IPS DF 4.7 (cell line): ENCODE results near the gene CLIC1.
"Not testable (repeated sequence)": the region's sequence is repeated elsewhere in the genome, so short reads cannot be mapped to it uniquely, and the experiment has no call there.

Experiments used
- DNase-seq: peaks from one replicate; pipeline ENCODE4 v3.0.0-alpha.2; 2013; ENCODE audit warnings: low spot score; ENCODE audit errors: extremely low read depth

CLIC1 gene

GRCh38 chr6:31723245-31723979 is 12.9 kb downstream of the CLIC1 start, which contains the start of gene MPIG6B:
Gene MPIG6B (plus strand): TSS chr6:31723373. CDS start chr6:31723384, 11 bp downstream.
- no peak for DNase-seq

DNA sequence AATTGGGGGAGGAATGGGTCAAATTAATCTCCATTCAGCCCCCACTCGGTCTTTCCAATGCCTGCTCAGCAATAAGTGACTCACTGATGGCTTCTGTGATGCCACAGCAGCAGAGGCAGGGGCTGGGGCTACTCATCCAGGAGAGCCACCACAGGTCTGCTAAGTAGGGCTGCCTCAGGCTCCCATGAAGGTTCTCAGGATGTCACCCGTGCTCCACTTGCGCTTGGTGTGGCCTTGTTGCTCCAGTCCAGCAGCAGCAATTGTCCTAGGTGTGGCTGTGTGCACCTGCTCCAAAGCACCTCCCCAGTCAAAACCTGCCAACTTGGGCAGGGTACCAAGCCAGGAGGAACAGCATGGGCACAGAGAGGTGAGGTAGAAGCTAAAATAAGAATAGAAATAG is 14.2 kb downstream of the CLIC1 start:
- no peak for DNase-seq

GRCh38 chr6:31721351-31722020 is 14.8 kb downstream of the CLIC1 start, which contains the start of gene LY6G6C:
Gene LY6G6C (minus strand): TSS chr6:31721746. CDS start chr6:31721679, 67 bp downstream.
- DNase-seq: no peak

- DNase-seq: no peak
These were observed 16.0 kb downstream of the CLIC1 start for GRCh38 chr6:31720196-31720770.

GRCh38 chr6:31719001-31719400 is 17.3 kb downstream of the CLIC1 start:
- DNase-seq: no peak

GRCh38 chr6:31718265-31718664 is 18.1 kb downstream of the CLIC1 start:
- no peak for DNase-seq

GRCh38 chr6:31717499-31718222 is 18.7 kb downstream of the CLIC1 start:
- no peak for DNase-seq

- DNase-seq: no peak
These were observed 21.0 kb downstream of the CLIC1 start, which contains the start of gene LY6G6D for GRCh38 chr6:31715022-31715958. Gene LY6G6D (plus strand): TSS chr6:31715348. CDS start chr6:31715356, 8 bp downstream.

GRCh38 chr6:31713991-31714684 is 22.2 kb downstream of the CLIC1 start:
- DNase-seq: no peak

DNA sequence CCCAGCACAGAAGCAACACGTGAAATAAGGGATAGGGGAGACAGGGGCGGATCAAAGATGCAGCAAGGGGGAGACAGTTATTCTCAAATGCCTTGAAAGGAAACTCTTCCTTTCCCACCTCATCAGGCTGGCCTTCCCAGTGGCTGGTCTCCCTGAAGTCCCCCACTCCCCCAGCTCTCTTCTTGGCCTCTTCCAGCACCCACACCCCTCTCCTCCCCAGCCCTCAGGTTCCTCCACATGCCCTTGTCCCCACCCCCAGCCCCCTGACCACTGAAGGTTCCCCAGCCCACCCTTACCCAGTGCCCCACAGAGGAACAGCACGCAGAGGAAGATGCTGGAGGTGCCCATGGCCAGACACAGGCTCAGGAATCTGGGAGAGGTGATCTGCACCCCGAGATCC is 22.9 kb downstream of the CLIC1 start:
- no peak for DNase-seq

DNA sequence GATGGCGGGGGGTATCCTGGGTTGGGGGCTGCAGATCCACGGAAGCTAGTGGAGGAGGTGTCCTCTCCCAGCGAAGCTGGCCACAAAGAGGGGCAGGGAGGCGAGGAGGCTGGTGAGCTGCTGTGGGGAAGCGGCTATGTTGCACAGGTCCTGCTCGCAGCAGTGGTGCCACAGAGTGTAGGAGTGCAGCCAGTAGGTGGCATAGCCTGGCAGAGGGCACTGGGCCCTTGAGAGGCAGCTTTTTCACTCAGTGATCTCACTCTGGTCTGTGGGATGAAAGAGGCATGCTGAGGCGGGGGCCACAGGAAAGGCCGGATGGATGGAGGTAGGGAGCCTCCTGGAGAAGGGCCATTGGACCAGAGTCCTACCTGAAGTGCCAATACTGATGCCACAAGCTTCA is 24.0 kb downstream of the CLIC1 start:
- no peak for DNase-seq

- no peak for DNase-seq
These were observed 25.1 kb downstream of the CLIC1 start for GRCh38 chr6:31711233-31711632.

DNA sequence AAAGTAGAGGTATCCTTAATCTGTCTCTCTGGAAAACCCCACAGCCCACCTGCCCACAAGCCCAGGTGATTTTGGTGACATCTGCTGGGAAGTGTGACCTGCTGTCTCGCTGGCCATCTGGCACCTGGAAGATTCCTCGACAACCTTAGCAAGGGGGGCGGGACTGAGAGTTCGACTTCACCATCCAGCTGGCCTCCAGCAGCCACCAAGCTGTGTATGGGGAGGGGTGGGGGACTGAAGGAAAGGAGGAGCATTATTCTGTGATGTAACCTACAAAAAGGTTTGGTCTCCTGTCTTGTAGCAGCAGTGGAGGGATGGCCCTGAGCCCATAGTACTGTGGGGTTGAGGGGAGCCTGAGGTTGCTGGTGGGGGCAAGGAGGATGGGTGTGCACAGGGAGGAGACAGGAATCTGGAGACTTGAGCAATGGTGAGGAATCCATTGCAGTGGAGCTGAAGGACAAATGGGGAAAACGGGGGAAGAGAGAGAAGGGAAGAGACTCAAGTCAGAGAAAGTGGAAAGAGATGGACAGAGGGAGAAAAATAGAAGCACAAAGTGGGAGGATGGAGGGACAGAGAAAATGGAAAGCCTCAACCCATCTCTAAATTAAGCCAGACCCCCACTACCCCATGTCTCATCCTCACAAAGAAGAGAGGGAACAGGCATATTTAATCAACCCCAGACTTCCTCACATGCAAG is 25.7 kb downstream of the CLIC1 start:
- no peak for DNase-seq

DNA sequence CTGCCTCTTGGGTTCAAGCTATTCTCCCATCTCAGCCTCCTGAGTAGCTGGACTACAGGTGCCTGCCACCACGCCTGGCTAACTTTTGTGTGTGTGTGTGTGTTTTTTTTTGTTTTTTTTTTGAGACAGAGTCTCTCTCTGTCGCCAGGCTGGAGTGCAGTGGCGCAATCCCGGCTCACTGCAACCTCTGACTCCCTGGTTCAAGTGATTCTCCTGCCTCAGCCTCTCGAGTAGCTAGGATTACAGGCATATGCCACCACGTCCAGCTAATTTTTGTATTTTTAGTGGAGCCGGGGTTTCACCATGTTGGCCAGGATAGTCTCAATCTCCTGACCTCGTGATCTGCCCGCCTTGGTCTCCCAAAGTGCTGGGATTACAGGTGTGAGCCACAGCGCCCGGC is 27.2 kb downstream of the CLIC1 start:
- not testable (repeated sequence) for DNase-seq

- no peak for DNase-seq
These were observed 28.1 kb downstream of the CLIC1 start for GRCh38 chr6:31708224-31708623.

DNA sequence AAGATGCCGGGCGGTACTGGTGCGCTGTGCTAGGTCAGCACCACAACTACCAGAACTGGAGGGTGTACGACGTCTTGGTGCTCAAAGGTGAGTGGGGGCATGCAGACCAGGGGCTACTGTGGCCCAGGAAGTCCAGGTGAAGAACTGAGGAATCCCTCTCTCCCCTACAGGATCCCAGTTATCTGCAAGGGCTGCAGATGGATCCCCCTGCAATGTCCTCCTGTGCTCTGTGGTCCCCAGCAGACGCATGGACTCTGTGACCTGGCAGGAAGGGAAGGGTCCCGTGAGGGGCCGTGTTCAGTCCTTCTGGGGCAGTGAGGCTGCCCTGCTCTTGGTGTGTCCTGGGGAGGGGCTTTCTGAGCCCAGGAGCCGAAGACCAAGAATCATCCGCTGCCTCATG is 28.6 kb downstream of the CLIC1 start:
- no peak for DNase-seq

- DNase-seq: no peak
These were observed 29.7 kb downstream of the CLIC1 start, which contains the start of gene LY6G6F for GRCh38 chr6:31706599-31706998. Gene LY6G6F (plus strand): TSS chr6:31706866. CDS start chr6:31706907, 41 bp downstream.

DNA sequence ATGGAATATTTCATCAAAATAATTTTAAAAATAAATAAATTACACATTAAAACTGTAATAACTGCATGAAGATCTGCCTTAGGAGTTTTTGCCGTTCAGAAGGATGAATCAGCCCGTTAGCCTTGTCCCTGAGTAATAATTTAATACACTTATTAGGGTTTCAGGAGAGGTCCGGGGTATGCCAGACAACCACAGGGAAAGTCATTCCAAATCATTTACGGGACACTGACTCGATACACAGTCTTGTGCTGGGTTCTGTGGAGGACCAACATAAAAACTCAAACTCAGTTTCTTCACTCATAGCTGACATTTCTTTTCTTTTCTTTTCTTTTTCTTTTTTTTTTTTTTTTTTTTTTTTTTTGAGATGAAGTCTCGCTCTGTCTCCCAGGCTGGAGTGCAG is 30.4 kb downstream of the CLIC1 start:
- no peak for DNase-seq
